Limb (tissue), 2 donors: ENCODE measurements around the gene CEACAM19.

Experiments used
- DNase-seq, 2 donors: peaks; one replicate each; pipeline ENCODE4 v3.0.0-alpha.2; 2016; ENCODE audit errors: extremely low spot score in 2 of 2

CEACAM19 gene

GRCh38 chr19:44722131-44723121, 51.1 kb downstream of the CEACAM19 start:
- DNase-seq: no peak

GRCh38 chr19:44723299-44723951, 52.1 kb downstream of the CEACAM19 start:
- no peak for DNase-seq

- DNase-seq: peak; percentile 74 to 86
These were observed 52.7 kb downstream of the CEACAM19 start for GRCh38 chr19:44723952-44724319.

- DNase-seq: no peak
These were observed 54.0 kb downstream of the CEACAM19 start for GRCh38 chr19:44725251-44725650.

- no peak for DNase-seq
These were observed 54.4 kb downstream of the CEACAM19 start for GRCh38 chr19:44725684-44726083.

GRCh38 chr19:44726465-44726864, 55.2 kb downstream of the CEACAM19 start:
- no peak for DNase-seq

- DNase-seq: no peak
These were observed 56.9 kb downstream of the CEACAM19 start for GRCh38 chr19:44728178-44728577.

GRCh38 chr19:44729516-44730033, 58.3 kb downstream of the CEACAM19 start:
- DNase-seq: no peak

GRCh38 chr19:44731081-44731480, 59.8 kb downstream of the CEACAM19 start:
- no peak for DNase-seq

- no peak for DNase-seq
These were observed 60.3 kb downstream of the CEACAM19 start for GRCh38 chr19:44731622-44732021.

GRCh38 chr19:44732235-44733014, 61.1 kb downstream of the CEACAM19 start:
- no peak for DNase-seq
